WERI-Rb-1 (cell line): ENCODE measurements around the gene LDHD.

ENCODE experiments used
- DNase-seq: peaks from one replicate; pipeline ENCODE4 v3.0.0-alpha.2; 2020
- H3K27ac ChIP-seq: fragments of 250-450 bp; sonication (Bioruptor Pico); 2 replicates; pipeline ENCODE4 v1.5.1; 2020; ENCODE audit warnings: mild to moderate bottlenecking, moderate library complexity
- H3K27me3 ChIP-seq: fragments of 250-450 bp; sonication (Bioruptor Pico); 2 replicates; pipeline ENCODE4 v1.5.1; 2021; ENCODE audit warnings: mild to moderate bottlenecking, low read depth, moderate library complexity; ENCODE audit not compliant: insufficient read depth, severe bottlenecking
- H3K36me3 ChIP-seq: fragments of 250-450 bp; sonication (Bioruptor Pico); 2 replicates; pipeline ENCODE4 v1.5.1; 2020; ENCODE audit warnings: mild to moderate bottlenecking, moderate library complexity
- H3K4me3 ChIP-seq: 2 replicates; pipeline ENCODE4 v1.5.1; 2011; ENCODE audit warnings: low read depth, mild to moderate bottlenecking, control low read depth, low read length
- H3K9me3 ChIP-seq: fragments of 250-450 bp; sonication (Bioruptor Pico); 2 replicates; pipeline ENCODE4 v1.5.1; 2021; ENCODE audit warnings: mild to moderate bottlenecking, moderate library complexity; ENCODE audit not compliant: severe bottlenecking
- TF ChIP-seq, protein P1 (sequence below): IDR thresholded peaks from 2 replicates; pipeline ENCODE4 v1.5.1; 2011; ENCODE audit warnings: low read depth, mild to moderate bottlenecking, control low read depth, inconsistent platforms, low read length

LDHD gene

DNA sequence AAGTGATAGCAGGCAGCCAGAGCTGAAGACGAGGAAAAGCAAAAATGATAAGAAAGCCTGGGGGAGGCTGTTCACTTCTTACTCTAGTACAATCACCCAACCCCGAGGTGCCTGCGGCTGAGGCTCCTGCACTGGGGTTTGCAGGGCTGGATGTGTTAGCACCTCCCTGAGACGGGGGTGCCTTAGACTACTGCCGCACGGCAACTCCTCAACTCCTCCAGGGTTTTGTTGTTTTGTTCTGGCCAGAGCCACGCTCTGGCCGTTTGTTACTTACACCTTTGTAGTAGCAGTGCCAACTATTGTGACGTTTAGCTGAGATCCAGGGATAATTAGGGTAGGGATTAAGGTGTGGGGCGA is 51.5 kb downstream of the LDHD start:
- no peaks in the 10 kb centered on the region for H3K9me3 ChIP-seq
- H3K36me3 ChIP-seq: no peaks in the 10 kb centered on the region; the same call in 1 of the 2 replicates
- no peak for DNase-seq
- no peak overlapping the region for H3K4me3 ChIP-seq
- no peak overlapping the region for H3K27ac ChIP-seq
- TF ChIP-seq, protein P1, sequence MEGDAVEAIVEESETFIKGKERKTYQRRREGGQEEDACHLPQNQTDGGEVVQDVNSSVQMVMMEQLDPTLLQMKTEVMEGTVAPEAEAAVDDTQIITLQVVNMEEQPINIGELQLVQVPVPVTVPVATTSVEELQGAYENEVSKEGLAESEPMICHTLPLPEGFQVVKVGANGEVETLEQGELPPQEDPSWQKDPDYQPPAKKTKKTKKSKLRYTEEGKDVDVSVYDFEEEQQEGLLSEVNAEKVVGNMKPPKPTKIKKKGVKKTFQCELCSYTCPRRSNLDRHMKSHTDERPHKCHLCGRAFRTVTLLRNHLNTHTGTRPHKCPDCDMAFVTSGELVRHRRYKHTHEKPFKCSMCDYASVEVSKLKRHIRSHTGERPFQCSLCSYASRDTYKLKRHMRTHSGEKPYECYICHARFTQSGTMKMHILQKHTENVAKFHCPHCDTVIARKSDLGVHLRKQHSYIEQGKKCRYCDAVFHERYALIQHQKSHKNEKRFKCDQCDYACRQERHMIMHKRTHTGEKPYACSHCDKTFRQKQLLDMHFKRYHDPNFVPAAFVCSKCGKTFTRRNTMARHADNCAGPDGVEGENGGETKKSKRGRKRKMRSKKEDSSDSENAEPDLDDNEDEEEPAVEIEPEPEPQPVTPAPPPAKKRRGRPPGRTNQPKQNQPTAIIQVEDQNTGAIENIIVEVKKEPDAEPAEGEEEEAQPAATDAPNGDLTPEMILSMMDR: no peak
- H3K27me3 ChIP-seq: no peaks in the 10 kb centered on the region

DNA sequence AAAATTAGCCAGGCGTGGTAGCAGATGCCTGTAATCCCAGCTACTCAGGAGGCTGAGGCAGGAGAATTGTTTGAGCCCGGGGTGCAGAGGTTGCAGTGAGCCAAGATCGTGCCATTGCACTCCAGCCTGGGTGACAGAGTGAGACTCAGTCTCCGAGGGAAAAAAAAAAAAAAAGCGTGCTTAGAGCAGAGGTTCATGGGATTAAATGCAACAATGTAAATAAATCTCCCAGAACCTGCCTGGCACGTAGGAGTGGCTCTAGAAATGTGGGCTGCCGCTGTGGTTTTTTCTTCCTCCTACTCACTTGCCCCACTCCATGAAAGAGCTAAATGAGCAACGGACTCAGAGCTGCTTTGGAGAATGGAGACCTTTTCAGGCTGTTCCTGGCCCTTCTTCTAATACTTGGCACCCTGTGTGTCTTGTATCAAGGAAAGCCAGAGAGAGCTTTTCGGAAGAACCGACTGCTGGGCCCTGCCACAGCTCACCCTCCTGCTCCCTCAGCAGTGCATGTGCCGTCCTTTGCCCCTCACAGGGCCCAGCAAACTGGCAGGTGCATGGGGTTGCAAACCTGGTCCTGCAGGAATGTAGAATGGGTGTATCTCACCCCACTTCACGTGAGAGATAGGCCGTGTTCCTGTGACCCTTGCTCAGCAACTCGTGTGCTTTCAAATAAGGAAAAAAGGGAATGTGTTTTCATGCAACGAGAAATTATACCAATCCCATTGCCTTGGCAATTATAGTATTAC is 52.0 kb downstream of the LDHD start:
- H3K27me3 ChIP-seq: no peaks in the 10 kb centered on the region
- no peaks in the 10 kb centered on the region; the same call in 1 of the 2 replicates for H3K36me3 ChIP-seq
- H3K27ac ChIP-seq: no peak overlapping the region
- no peak for DNase-seq
- no peaks in the 10 kb centered on the region for H3K9me3 ChIP-seq
- H3K4me3 ChIP-seq: no peak overlapping the region
- TF ChIP-seq, protein P1: no peak

DNA sequence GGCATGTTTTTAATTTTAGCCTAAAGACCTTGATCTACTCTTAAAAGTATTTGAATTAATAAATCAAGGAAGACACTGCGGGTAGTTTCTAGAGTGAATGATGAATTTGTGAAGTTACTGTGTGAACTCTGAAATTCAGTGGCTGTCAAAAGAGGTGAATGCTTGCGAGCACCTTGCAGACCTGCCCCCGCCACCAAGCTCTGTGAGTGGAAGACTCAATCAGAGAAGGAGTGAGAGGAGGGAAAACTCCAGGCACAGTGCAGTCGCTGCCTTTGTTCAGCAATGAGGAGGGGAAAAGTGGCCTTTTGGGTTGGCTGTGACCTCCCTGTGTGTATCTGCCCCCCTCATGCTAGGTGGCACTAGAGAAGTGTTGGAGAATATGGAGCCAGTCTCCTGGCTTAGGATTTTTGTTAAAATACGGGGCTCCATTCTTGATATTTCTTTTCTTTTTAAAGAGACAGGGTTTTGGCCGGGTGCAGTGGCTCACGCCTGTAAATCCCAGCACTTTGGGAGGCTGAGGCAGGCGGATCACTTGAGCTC is 53.0 kb downstream of the LDHD start:
- H3K9me3 ChIP-seq: no peaks in the 10 kb centered on the region
- no peak overlapping the region for H3K27ac ChIP-seq
- no peaks in the 10 kb centered on the region; the same call in 1 of the 2 replicates for H3K36me3 ChIP-seq
- TF ChIP-seq, protein P1: no peak
- H3K27me3 ChIP-seq: no peaks in the 10 kb centered on the region
- no peak for DNase-seq
- no peak overlapping the region for H3K4me3 ChIP-seq

DNA sequence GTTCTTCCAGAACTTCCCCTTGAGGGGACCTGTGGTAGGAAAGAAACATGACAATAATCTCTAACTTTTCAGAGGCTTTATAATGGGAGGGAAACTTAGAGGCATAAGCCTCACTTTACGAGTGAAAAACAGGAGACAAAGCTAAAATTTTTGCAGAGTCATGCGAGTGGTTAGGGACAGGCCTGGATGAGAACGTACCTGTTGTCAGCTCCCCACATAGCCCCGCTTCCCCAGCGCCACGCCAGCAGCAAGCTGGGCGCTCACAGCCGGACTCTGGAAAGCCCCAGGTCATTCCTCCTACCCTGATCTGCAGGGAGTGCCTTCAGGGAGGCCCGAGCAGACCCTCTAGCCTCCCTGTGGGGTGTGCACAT is 53.6 kb downstream of the LDHD start:
- DNase-seq: no peak
- Histone ChIP-seq H3K27ac (no peak overlapping the region), H3K27me3 (no peaks in the 10 kb centered on the region), H3K9me3 (no peaks in the 10 kb centered on the region), H3K4me3 (no peak overlapping the region), H3K36me3 (no peaks in the 10 kb centered on the region; the same call in 1 of the 2 replicates)
- TF ChIP-seq, protein P1: no peak

DNA sequence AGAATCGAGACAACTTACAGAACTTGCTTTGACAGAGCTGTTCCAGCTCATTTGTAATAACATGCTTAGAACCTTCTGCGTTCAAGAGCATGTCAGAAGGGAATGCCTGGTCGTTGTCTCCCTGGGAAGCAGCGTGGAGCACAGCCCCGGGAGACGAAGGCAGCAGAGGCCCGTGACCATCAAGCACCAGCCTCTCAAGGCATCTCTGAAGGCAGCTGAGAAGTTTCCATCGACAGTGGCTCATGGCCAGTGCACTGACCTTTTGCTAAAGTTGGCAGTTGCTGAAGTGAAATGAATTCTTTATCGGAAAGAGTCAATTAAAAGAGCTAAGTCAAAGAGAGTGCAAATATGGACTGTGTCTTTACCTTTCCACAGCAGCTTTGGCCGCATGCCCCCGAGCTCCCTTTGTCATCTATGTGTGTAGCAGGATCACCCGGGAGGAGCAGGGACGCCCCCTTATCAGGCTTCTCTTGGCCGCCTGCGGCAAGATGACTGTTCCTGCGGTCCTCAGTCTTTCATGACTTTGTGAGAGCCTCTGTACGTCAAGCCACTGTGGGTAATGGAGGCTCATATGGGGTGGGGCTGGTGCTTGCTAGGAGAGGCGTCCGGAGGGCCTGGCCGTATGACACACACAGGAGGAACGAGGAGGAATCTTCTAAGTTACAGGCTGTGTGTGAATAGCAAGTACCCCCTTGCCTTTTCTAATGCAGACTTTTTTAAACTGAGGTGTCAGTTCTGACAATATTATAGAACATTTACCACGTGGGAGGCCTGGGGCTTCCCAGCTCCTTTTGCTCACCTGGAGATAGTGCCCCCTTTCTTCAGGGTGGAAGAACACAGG is 54.2 kb downstream of the LDHD start:
- no peaks in the 10 kb centered on the region for H3K27me3 ChIP-seq
- no peak overlapping the region for H3K4me3 ChIP-seq
- TF ChIP-seq, protein P1: no peak
- DNase-seq: no peak
- no peaks in the 10 kb centered on the region for H3K9me3 ChIP-seq
- H3K36me3 ChIP-seq: no peaks in the 10 kb centered on the region; the same call in 1 of the 2 replicates
- H3K27ac ChIP-seq: no peak overlapping the region
